Measurements from ENCODE around the gene DBN1. TPM values are rescaled to one million over a fixed set of nuclear protein-coding genes. Genes with fewer than 3 reads are reported as not detected.
A peak's percentile ranks its signal among the peaks of the same experiment; 100 is the strongest.

DBN1 gene
- total and polyA plus RNA-seq, 4 experiments from 2014 or later, result 0.49 to 1.2 (median 0.99) TPM; not detected in 1

DNA sequence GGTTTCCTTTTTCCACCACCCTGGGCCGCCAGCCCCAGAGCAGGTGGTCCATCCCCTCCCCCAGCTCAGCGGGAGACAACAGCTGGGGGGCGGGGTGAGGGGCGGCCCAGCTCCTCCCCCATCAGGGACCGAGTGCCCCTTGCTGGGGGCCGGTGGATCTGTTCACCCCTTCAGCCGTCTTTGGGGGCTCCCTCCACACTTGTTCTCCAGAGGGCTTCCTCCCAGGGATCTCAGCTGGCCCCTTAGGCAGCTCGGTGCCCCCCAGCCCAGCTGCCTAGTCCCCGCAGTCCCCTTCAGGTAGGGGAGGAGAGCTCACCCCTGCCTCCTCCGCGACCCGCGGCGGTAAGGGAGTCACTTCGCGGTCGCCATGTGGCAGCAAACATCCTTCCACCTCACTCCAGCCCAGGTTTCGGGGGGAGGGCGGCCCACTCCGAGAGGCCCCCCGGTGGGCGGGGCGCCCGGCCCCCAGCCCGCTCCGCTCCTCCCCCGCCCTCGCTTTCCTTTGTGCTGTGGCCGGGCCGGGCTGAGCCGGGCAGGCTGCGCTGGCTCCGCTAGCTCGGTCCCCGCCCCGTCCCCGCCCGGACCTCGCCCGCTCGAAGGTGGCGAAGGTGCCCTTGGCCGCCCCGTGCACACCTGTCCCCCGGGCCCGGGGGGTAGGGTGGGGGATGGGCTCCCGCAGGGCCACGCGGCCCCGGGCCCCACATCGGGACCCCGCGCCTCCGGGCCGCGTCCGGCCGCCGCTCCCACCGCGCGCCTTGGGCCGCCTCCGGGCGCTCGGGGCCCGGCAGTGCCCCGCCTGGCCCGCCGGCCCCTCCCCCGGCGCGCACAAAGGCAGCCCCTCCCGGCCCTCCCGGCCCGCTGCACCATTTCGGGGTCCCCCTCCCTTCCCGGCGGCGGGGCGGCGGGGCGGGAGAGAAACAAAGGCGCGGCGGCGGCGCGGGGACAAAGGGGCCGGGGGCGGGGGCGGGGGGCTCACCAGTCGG lies 683 bp downstream of the DBN1 start:
- H3K27ac Mint-ChIP-seq, result no peak overlapping the region
- H3K27me3 ChIP-seq (ENCODE audit: insufficient read depth, low read length), result peaks cover 3% of the 10 kb centered on the region
- no peaks in the 10 kb centered on the region for H3K9me3 Mint-ChIP-seq
- peaks cover 0 to 25% (median 10%) of the 10 kb centered on the region in 4 donors for H3K4me1 Mint-ChIP-seq
- H3K4me3 ChIP-seq (ENCODE audit: low read length in 2 of 2), result peak overlapping the region in 1 of 2 donors; percentile 17
- H3K9me3 ChIP-seq (ENCODE audit: control insufficient read depth in 1 of 2, low read length in 2 of 2), result no peaks in the 10 kb centered on the region
- ChIA-PET POLR2A (ENCODE audit: partially characterized antibody) (interaction anchor here (0.9 to 1.5 kb wide), 4 partner anchors 17 to 47 kb away, joined by 3 to 6 read pairs (median 4); partner anchors contain the start of genes GRK6 and PDLIM7), CTCF (ENCODE audit: partially characterized antibody) (interaction anchor here (0.9 to 1.5 kb wide), 7 partner anchors 17 to 163 kb away, joined by 3 to 5 read pairs (median 3); partner anchors contain the start of gene PDLIM7)
- no peaks in the 10 kb centered on the region for H3K36me3 Mint-ChIP-seq
- H3K27ac ChIP-seq (ENCODE audit: low read depth, low read length), result no peak overlapping the region
- H3K4me3 Mint-ChIP-seq, result peak overlapping the region; percentile 53 to 79 (median 72)
- H3K27me3 Mint-ChIP-seq, result peaks cover 0 to 5% of the 10 kb centered on the region in 2 donors
- H3K4me1 ChIP-seq (ENCODE audit: insufficient read depth, low read length), result peaks cover 5% of the 10 kb centered on the region
- intact Hi-C loops (cut with micrococcal nuclease), result no loop called here
- peak in 2 of 5 donors; percentile 38 to 59 for DNase-seq
- H3K36me3 ChIP-seq (ENCODE audit: insufficient read depth, low read length), result no peaks in the 10 kb centered on the region

DNA sequence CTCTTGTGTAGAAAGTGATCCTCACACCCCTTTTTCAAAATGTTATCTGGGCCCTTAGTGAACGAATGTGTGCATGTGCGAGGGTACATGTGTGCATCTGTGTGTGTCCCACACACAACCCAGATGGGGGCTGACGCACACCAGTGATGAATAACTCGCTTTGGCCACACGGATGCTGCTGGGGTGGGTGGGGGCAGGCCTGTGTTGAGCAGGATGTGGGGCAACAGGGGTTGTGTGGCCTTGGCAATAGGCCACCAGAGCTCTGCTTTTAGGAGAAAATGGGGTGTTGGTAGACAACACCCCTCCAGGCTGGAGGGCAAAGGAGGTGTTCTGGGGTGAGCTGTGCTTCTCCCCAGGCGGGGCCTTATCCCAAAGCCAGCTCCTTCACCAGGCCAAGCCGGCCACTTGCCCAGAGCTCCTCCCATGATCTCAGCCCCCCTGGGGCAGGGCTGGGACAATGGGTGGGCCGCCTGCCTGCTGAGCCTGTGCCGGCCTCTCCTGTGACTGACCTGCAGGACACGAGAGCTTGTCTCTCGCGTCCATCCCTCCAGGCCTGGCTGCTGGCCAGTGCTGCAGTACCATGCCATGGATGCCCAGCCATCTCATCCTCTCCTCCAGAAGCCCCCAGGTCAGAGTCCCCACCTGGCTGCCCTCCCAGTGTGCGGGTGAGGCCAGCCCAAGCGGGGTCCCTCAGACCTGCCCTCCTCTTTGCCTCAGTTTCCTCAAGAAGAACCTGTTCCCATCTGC lies 1.7 kb downstream of the DBN1 start:
- Mint-ChIP-seq H3K36me3 (no peaks in the 10 kb centered on the region), H3K27ac (no peak overlapping the region), H3K4me1 (peaks cover 0 to 25% (median 10%) of the 10 kb centered on the region in 4 donors), H3K4me3 (peak overlapping the region in 6 of 8 donors; percentile 15 to 77 (median 41)), H3K9me3 (no peaks in the 10 kb centered on the region), H3K27me3 (peaks cover 0 to 5% of the 10 kb centered on the region in 2 donors)
- DNase-seq, result no peak
- intact Hi-C loops (cut with micrococcal nuclease), result no loop called here
- POLR2A ChIA-PET (ENCODE audit: partially characterized antibody), result interaction anchor here (1.2 to 1.5 kb wide), 3 partner anchors 25 to 46 kb away, joined by 3 to 6 read pairs (median 5); partner anchors contain the start of genes GRK6 and PDLIM7
- CTCF ChIA-PET (ENCODE audit: partially characterized antibody), result interaction anchor here (1.0 to 1.4 kb wide), 6 partner anchors 16 to 162 kb away, joined by 3 to 4 read pairs (median 3); partner anchors contain the start of gene PDLIM7
- Histone ChIP-seq H3K36me3 (ENCODE audit: insufficient read depth, low read length) (no peaks in the 10 kb centered on the region), H3K27me3 (ENCODE audit: insufficient read depth, low read length) (peaks cover 3% of the 10 kb centered on the region), H3K27ac (ENCODE audit: low read depth, low read length) (no peak overlapping the region), H3K4me3 (ENCODE audit: low read length in 2 of 2) (no peak overlapping the region), H3K4me1 (ENCODE audit: insufficient read depth, low read length) (peaks cover 5% of the 10 kb centered on the region), H3K9me3 (ENCODE audit: control insufficient read depth in 1 of 2, low read length in 2 of 2) (no peaks in the 10 kb centered on the region)

DNA sequence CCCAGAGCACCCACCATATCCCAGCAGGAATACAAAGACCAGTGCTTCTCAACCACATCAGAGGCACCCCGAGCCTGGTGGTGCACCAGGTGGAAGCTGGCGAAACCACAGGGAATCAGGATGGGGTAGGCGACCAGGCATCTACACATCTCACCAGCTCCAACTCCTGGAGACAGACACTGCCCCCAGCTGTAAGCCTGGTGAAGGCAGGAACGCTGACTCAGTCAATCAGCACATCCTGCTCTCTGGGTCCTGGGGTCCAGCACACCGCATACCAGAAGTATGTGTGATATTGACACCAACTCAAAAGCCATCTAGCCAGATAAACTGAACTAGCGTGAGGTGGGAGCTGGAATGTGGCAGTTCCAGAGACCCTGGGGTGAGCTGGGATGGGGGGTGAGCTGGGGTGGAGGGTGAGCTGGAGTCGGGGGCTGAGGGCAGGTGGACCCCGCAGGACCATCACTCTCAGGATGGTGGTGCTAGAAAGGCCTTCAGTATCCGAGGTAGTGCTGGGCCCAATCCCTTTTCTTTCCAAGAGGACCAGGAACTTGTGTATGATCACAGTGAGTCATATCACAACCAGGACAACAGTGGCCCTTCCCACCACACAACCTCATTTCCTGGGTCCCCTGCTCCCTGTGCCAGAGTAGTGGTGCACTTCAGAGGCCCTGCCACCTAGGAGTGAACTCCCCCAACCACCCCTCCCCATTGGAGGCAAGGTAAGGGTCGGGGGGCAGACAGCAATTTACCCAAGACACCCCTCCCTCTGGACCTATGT lies 2.5 kb downstream of the DBN1 start:
- Histone ChIP-seq H3K36me3 (ENCODE audit: insufficient read depth, low read length) (no peaks in the 10 kb centered on the region), H3K4me1 (ENCODE audit: insufficient read depth, low read length) (peaks cover 5% of the 10 kb centered on the region), H3K4me3 (ENCODE audit: low read length in 2 of 2) (no peak overlapping the region), H3K27ac (ENCODE audit: low read depth, low read length) (no peak overlapping the region), H3K9me3 (ENCODE audit: control insufficient read depth in 1 of 2, low read length in 2 of 2) (no peaks in the 10 kb centered on the region), H3K27me3 (ENCODE audit: insufficient read depth, low read length) (peaks cover 3% of the 10 kb centered on the region)
- Mint-ChIP-seq H3K27ac (no peak overlapping the region), H3K27me3 (peaks cover 0 to 5% of the 10 kb centered on the region in 2 donors), H3K36me3 (no peaks in the 10 kb centered on the region), H3K4me3 (peak overlapping the region in 3 of 8 donors; percentile 33 to 57 (median 45)), H3K9me3 (no peaks in the 10 kb centered on the region), H3K4me1 (peaks cover 0 to 19% (median 8%) of the 10 kb centered on the region in 4 donors)
- ChIA-PET POLR2A (ENCODE audit: partially characterized antibody) (interaction anchor here (1.3 kb wide), 1 partner anchor 45 kb away, joined by 5 read pairs; the partner anchor contains the start of gene GRK6), CTCF (ENCODE audit: partially characterized antibody) (interaction anchor here (1.0 to 1.1 kb wide), 3 partner anchors 15 to 161 kb away, joined by 3 to 4 read pairs (median 3); no protein-coding TSS in a partner anchor)
- intact Hi-C loops (cut with micrococcal nuclease), result no loop called here
- no peak for DNase-seq

DNA sequence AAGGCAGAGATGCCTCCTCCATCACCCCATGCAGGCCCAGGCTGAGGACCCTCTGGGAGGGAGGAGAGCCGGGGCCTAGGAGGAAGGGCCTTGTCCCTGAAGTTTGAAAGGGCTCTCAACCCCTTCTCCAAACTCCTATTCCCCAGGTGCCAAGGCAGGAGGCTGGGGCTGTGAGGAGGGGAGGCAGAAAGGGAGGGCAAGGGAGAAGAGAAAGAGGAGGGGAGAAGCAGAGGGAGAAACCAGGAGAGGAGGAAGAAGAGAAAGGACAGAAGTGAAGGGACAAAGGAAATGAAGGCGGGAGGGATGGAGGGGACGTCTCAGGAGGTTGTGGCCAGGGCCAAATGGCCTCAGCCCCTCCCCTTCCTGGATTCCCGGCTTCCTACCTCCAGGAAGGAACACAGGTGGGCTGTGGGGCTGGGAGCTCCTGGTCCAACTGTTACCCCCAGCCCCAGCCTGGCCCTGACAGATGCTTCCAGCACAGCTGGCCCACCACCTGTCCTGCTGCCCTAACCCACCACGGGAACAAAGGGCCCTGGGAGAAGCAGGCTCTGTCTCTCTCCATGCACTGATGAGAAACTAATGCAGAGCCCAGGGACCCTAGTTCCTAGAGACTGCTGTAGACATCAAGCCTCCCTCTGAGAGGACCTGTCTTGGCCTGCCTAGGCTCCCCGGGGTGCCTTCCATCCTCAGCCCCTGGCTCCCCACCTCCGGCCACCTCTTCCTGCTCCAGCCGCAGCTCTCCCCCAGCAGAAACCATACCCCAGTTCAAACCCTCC lies 3.5 kb downstream of the DBN1 start:
- H3K4me3 Mint-ChIP-seq, result no peak overlapping the region
- H3K27me3 ChIP-seq (ENCODE audit: insufficient read depth, low read length), result peaks cover 3% of the 10 kb centered on the region
- peaks cover 0 to 5% of the 10 kb centered on the region in 2 donors for H3K27me3 Mint-ChIP-seq
- H3K4me1 ChIP-seq (ENCODE audit: insufficient read depth, low read length), result peaks cover 5% of the 10 kb centered on the region
- CTCF ChIA-PET (ENCODE audit: partially characterized antibody), result interaction anchor here (1.0 to 1.4 kb wide), 2 partner anchors 68 to 79 kb away, joined by 3 to 4 read pairs; no protein-coding TSS in a partner anchor
- no peaks in the 10 kb centered on the region for H3K36me3 Mint-ChIP-seq
- H3K27ac ChIP-seq (ENCODE audit: low read depth, low read length), result no peak overlapping the region
- POLR2A ChIA-PET (ENCODE audit: partially characterized antibody), result no interaction called here
- peaks cover 0 to 2% (median 0%) of the 10 kb centered on the region in 8 donors for H3K9me3 Mint-ChIP-seq
- H3K9me3 ChIP-seq (ENCODE audit: control insufficient read depth in 1 of 2, low read length in 2 of 2), result no peaks in the 10 kb centered on the region
- DNase-seq, result no peak
- H3K4me1 Mint-ChIP-seq, result peaks cover 0 to 10% (median 4%) of the 10 kb centered on the region in 4 donors
- H3K36me3 ChIP-seq (ENCODE audit: insufficient read depth, low read length), result no peaks in the 10 kb centered on the region
- peak overlapping the region in 1 of 7 donors; percentile 64 for H3K27ac Mint-ChIP-seq
- no peak overlapping the region for H3K4me3 ChIP-seq (ENCODE audit: low read length in 2 of 2)
- intact Hi-C loops (cut with micrococcal nuclease), result no loop called here

DNA sequence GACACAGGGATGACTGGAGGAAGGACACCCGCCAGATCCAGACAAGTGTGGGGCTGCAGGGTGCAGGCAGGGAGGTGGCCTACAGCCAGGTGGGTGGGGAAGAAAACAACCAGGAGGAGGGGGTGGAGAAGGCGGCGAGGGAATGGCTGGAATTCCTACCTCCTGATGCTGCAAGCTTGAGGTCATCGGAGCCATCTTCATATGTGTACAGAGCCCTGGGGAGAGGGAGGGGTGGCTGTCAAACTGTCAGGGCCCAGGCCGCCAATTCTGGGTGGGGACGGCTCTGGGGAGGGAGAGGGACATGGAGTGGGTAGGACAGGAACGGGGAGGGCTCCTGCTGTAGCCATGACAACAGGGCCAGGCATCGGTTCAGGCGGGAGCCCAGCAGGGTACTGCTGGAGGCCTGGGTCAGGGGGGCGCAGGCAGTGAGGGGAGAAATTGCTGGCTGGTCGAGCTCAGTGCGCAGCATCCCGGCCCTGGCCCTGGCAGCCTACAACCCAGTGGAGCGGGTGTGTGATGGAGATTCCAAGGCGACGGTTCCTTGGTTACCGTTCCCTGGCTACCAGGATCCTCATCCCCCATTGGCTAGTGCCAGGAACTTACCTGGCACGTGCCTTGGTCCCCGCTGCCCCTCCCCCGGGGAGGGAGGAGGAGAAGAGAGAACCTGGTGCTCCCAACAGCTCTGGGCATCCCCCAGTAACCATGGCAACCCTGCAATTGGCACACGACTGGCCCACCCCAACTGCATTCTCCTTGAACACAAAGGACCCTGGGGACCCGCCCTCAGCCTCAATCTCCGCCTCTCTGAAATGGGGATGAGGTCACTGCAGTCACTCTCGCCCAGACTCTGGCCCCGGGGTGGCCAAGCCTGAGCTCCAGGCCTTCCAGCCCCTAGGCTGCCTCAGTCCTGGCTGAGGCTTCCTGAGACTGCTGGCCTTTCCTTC lies 4.5 kb downstream of the DBN1 start:
- Mint-ChIP-seq H3K27me3 (peaks cover 0 to 2% of the 10 kb centered on the region in 2 donors), H3K4me1 (peaks cover 0 to 8% (median under 1%) of the 10 kb centered on the region in 4 donors), H3K9me3 (peaks cover 0 to 2% (median 0%) of the 10 kb centered on the region in 8 donors), H3K4me3 (no peak overlapping the region), H3K27ac (no peak overlapping the region), H3K36me3 (no peaks in the 10 kb centered on the region)
- intact Hi-C loops (cut with micrococcal nuclease), result no loop called here
- Histone ChIP-seq H3K36me3 (ENCODE audit: insufficient read depth, low read length) (no peaks in the 10 kb centered on the region), H3K4me3 (ENCODE audit: low read length in 2 of 2) (no peak overlapping the region), H3K4me1 (ENCODE audit: insufficient read depth, low read length) (peaks cover 5% of the 10 kb centered on the region), H3K27ac (ENCODE audit: low read depth, low read length) (no peak overlapping the region), H3K27me3 (ENCODE audit: insufficient read depth, low read length) (peaks cover 3% of the 10 kb centered on the region), H3K9me3 (ENCODE audit: control insufficient read depth in 1 of 2, low read length in 2 of 2) (no peaks in the 10 kb centered on the region)
- no peak for DNase-seq
- POLR2A ChIA-PET (ENCODE audit: partially characterized antibody), result no interaction called here
- CTCF ChIA-PET (ENCODE audit: partially characterized antibody), result interaction anchor here (1.0 to 1.4 kb wide), 2 partner anchors 67 to 79 kb away, joined by 3 to 4 read pairs; no protein-coding TSS in a partner anchor
